GM12878 (cell line): ENCODE results near the gene LMBR1. TPM values are rescaled to one million over a fixed set of nuclear protein-coding genes. Genes with fewer than 3 reads are reported as not detected.

ENCODE experiments used
- ATAC-seq: fragments of 200-7000 bp; cut with Tn5 transposase; 3 replicates; pipeline ENCODE4 v1.9.1; 2020; ENCODE audit warnings: mild to moderate bottlenecking, moderate library complexity
- BruUV-seq: library from RNA; stranded (reverse); fragments of 400-500 nt; replicated peaks from 2 replicates; lab custom pipeline; 2021; lab: Mats Ljungman, UMichigan
- CTCF ChIA-PET: fragments of 300-600 bp; sonication (Branson Sonifier 250); formaldehyde crosslinking; extraction: SDS; loops from one replicate; lab custom pipeline; 2021; ENCODE audit warnings: inconsistent platforms; lab: Yijun Ruan, JAX
- POLR2A ChIA-PET: fragments of 350-600 bp; formaldehyde crosslinking; extraction: SDS; loops from one replicate; lab custom pipeline; 2021; ENCODE audit warnings: inconsistent platforms; lab: Charles Lee
- RAD21 ChIA-PET: fragments of 300-600 bp; sonication (Branson Sonifier 250); formaldehyde crosslinking; loops from one replicate; lab custom pipeline; 2023; ENCODE audit warnings: antibody characterized with exemption; ENCODE audit not compliant: unreplicated experiment; lab: Charles Lee
- SMC1A ChIA-PET: fragments of 300-600 bp; sonication (Branson Sonifier 250); formaldehyde crosslinking; loops from one replicate; lab custom pipeline; 2023; ENCODE audit not compliant: unreplicated experiment, uncharacterized antibody; lab: Charles Lee
- DNase-seq: peaks from one replicate; pipeline ENCODE4 v3.0.0-alpha.2; 2011; ENCODE audit warnings: low read depth, low spot score
- FAIRE-seq: peaks from 3 replicates; lab custom pipeline; 2011; peaks lifted over from hg19 to GRCh38; lab: Jason Lieb, UNC
- H2AFZ ChIP-seq: 2 replicates; pipeline ENCODE4 v1.6.0; 2011; ENCODE audit warnings: low read depth, low read length, control low read depth; ENCODE audit not compliant: control insufficient read depth
- H3K27ac ChIP-seq: 2 replicates; pipeline ENCODE4 v1.5.1; 2011; ENCODE audit warnings: control low read depth; ENCODE audit not compliant: control insufficient read depth, insufficient read depth
- H3K27me3 ChIP-seq, 2 experiments: replicated peaks in 1 of 2; 2 replicates each; pipeline versions ENCODE4 v1.6.0 to v1.6.1; 2011; ENCODE audit warnings: low read length in 1 of 2; ENCODE audit not compliant: control insufficient read depth in 2 of 2, insufficient read depth in 2 of 2
- H3K36me3 ChIP-seq, 2 experiments: 2 replicates each; pipeline ENCODE4 v1.5.1; 2011; ENCODE audit warnings: low read length in 1 of 2; ENCODE audit not compliant: control insufficient read depth in 2 of 2, insufficient read depth in 2 of 2
- H3K4me1 ChIP-seq: 2 replicates; pipeline ENCODE4 v1.6.1; 2011; ENCODE audit warnings: mild to moderate bottlenecking, low read length, moderate library complexity, mixed read lengths; ENCODE audit not compliant: control insufficient read depth, insufficient read depth
- H3K4me2 ChIP-seq: 2 replicates; pipeline ENCODE4 v1.6.0; 2011; ENCODE audit warnings: control low read depth; ENCODE audit not compliant: control insufficient read depth, insufficient read depth
- H3K4me3 ChIP-seq: fragments of 200-600 bp; sonication (generic); 2 replicates; pipeline ENCODE4 v1.5.1; 2016
- H3K79me2 ChIP-seq: 2 replicates; pipeline ENCODE4 v1.6.0; 2011; ENCODE audit warnings: low read length; ENCODE audit not compliant: control insufficient read depth, insufficient read depth
- H3K9ac ChIP-seq: 2 replicates; pipeline ENCODE4 v1.8.0; 2011; ENCODE audit warnings: low read length, control low read depth, mixed read lengths; ENCODE audit not compliant: control insufficient read depth, insufficient read depth
- H3K9me3 ChIP-seq: replicated peaks from 3 replicates; pipeline ENCODE4 v1.5.1; 2011; ENCODE audit warnings: mild to moderate bottlenecking, low read length; ENCODE audit not compliant: control insufficient read depth, insufficient read depth
- H4K20me1 ChIP-seq: 2 replicates; pipeline ENCODE4 v1.6.0; 2011; ENCODE audit not compliant: control insufficient read depth, insufficient read depth
- CBFB ChIP-seq: IDR thresholded peaks from 2 replicates; pipeline ENCODE4 v1.6.1; 2016; ENCODE audit warnings: antibody characterized with exemption, low read depth
- CREB1 ChIP-seq: IDR thresholded peaks from 2 replicates; pipeline ENCODE4 v1.6.1; 2012; ENCODE audit warnings: low read depth, mild to moderate bottlenecking, inconsistent platforms
- HDAC2 ChIP-seq: fragments of 200-600 bp; sonication (generic); IDR thresholded peaks from 2 replicates; pipeline ENCODE4 v1.6.1; 2017
- PAX5 ChIP-seq: IDR thresholded peaks from 2 replicates; pipeline ENCODE4 v1.6.1; 2011; ENCODE audit warnings: low read depth, low read length, borderline replicate concordance
- RCOR1 ChIP-seq: conservative IDR thresholded peaks from 2 replicates; pipeline ENCODE4 v1.6.1; 2012; ENCODE audit warnings: low read depth, low read length, improper control_type of control experiment
- SPI1 ChIP-seq: IDR thresholded peaks from 2 replicates; pipeline ENCODE4 v1.6.1; 2011; ENCODE audit warnings: low read depth, mild to moderate bottlenecking, low read length, moderate library complexity, borderline replicate concordance; ENCODE audit not compliant: insufficient read depth
- STAT3 ChIP-seq: IDR thresholded peaks from 2 replicates; pipeline ENCODE4 v1.6.1; 2011; ENCODE audit warnings: low read depth, low read length, improper control_type of control experiment
- TCF7 ChIP-seq: IDR thresholded peaks from 2 replicates; pipeline ENCODE4 v1.6.1; 2014; ENCODE audit warnings: antibody characterized with exemption, borderline replicate concordance
- WRNIP1 ChIP-seq: IDR thresholded peaks from 2 replicates; pipeline ENCODE4 v1.6.1; 2011; ENCODE audit warnings: low read depth, low read length, improper control_type of control experiment, borderline replicate concordance
- WGBS: methylation state at CpG from one replicate; pipeline ENCODE4 v1.1.6; 2016; ENCODE audit warnings: low lambda C conversion rate; ENCODE audit not compliant: insufficient replicate concordance, insufficient coverage; ENCODE audit errors: missing lambda C conversion rate; 5-methylcytosine and 5-hydroxymethylcytosine counted together
- in situ Hi-C: fragments of 300-500 bp; cut with MboI; formaldehyde crosslinking; loops from 9 replicates; pipeline ENCODE4 v1.14.3; 2018; ENCODE audit warnings: mixed read lengths
- intact Hi-C: fragments of 100-400 bp; cut with micrococcal nuclease; formaldehyde crosslinking; loops from one replicate; pipeline ENCODE4 v1.14.2; 2022; ENCODE audit not compliant: unreplicated experiment
- polyA plus RNA-seq, 11 experiments: library from polyadenylated mRNA; depleted of rRNA in 4 of 11; unstranded in 6 of 11; stranded (reverse) in 5 of 11; fragments of >200 nt; fragmentation: Nextera tagmentation in 4 of 11; fragmentation: Illumina TruSeq in 1 of 11; extraction: Ambion mirVana in 4 of 11; extraction: Trizol in 1 of 11; gene quantifications; 1 replicate in 1 of 11; 2 replicates in 10 of 11; pipeline versions ENCODE4 v1.2.1 to v1.2.3, GENCODE V29; 2011 to 2016; ENCODE audit warnings: inconsistent platforms in 2 of 11, missing spikeins in 2 of 11, low read depth in 1 of 11
- total RNA-seq, 4 experiments: library from RNA; depleted of rRNA in 3 of 4; stranded (reverse); fragments of >200 nt in 3 of 4; fragmentation: Illumina TruSeq in 1 of 4; extraction: Trizol in 1 of 4; gene quantifications; 2 replicates each; pipeline versions ENCODE4 v1.2.1 to v1.2.3, GENCODE V29; 2013 to 2021
- TF ChIP-seq, protein P1 (sequence below): fragments of 450-650 bp; IDR thresholded peaks from 2 replicates; pipeline ENCODE4 v1.6.1; 2016; ENCODE audit warnings: mild to moderate bottlenecking
- TF ChIP-seq, protein P2 (sequence below): fragments of 450-650 bp; IDR thresholded peaks from 2 replicates; pipeline ENCODE4 v1.6.1; 2018; ENCODE audit warnings: borderline replicate concordance, mild to moderate bottlenecking; ENCODE audit not compliant: partially characterized antibody
- TF ChIP-seq, protein P3 (sequence below): fragments of 450-650 bp; IDR thresholded peaks from 2 replicates; pipeline ENCODE4 v1.6.1; 2016; ENCODE audit warnings: mild to moderate bottlenecking

The LMBR1 gene
- total and polyA plus RNA-seq, 10 of the 15 experiments (the other 5 are each of a cell fraction or from before 2014, with no cell fraction given), result 4.0 to 63.5 (median 28.8) TPM

DNA sequence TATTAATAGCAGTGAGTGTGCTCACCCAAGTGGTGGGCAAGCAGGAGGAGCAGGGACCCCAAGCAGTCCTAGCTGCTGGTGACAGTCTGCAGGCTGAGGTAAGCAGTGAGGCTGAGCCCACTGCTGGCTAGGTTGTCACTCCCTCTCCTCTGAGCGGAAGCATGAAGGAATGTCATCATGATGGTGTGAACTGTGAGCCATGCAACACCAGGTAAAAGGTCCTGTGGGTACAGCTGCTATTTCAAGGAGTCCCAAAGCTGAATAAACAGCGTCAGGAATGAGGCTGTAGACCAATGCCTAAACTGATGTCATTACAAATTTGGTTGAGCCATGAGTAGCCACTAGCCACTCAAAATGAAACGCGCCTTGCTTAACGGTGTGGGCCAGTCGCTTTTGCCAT lies 126.3 kb downstream of the LMBR1 start (continued):
- TF ChIP-seq, protein P1, sequence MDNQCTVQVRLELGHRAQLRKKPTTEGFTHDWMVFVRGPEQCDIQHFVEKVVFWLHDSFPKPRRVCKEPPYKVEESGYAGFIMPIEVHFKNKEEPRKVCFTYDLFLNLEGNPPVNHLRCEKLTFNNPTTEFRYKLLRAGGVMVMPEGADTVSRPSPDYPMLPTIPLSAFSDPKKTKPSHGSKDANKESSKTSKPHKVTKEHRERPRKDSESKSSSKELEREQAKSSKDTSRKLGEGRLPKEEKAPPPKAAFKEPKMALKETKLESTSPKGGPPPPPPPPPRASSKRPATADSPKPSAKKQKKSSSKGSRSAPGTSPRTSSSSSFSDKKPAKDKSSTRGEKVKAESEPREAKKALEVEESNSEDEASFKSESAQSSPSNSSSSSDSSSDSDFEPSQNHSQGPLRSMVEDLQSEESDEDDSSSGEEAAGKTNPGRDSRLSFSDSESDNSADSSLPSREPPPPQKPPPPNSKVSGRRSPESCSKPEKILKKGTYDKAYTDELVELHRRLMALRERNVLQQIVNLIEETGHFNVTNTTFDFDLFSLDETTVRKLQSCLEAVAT, result no peak
- TF ChIP-seq PAX5 (no peak), WRNIP1 (no peak), CBFB (no peak), HDAC2 (no peak)
- TF ChIP-seq, protein P2, sequence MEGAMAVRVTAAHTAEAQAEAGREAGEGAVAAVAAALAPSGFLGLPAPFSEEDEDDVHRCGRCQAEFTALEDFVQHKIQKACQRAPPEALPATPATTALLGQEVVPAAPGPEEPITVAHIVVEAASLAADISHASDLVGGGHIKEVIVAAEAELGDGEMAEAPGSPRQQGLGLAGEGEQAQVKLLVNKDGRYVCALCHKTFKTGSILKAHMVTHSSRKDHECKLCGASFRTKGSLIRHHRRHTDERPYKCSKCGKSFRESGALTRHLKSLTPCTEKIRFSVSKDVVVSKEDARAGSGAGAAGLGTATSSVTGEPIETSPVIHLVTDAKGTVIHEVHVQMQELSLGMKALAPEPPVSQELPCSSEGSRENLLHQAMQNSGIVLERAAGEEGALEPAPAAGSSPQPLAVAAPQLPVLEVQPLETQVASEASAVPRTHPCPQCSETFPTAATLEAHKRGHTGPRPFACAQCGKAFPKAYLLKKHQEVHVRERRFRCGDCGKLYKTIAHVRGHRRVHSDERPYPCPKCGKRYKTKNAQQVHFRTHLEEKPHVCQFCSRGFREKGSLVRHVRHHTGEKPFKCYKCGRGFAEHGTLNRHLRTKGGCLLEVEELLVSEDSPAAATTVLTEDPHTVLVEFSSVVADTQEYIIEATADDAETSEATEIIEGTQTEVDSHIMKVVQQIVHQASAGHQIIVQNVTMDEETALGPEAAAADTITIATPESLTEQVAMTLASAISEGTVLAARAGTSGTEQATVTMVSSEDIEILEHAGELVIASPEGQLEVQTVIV, result no peak

DNA sequence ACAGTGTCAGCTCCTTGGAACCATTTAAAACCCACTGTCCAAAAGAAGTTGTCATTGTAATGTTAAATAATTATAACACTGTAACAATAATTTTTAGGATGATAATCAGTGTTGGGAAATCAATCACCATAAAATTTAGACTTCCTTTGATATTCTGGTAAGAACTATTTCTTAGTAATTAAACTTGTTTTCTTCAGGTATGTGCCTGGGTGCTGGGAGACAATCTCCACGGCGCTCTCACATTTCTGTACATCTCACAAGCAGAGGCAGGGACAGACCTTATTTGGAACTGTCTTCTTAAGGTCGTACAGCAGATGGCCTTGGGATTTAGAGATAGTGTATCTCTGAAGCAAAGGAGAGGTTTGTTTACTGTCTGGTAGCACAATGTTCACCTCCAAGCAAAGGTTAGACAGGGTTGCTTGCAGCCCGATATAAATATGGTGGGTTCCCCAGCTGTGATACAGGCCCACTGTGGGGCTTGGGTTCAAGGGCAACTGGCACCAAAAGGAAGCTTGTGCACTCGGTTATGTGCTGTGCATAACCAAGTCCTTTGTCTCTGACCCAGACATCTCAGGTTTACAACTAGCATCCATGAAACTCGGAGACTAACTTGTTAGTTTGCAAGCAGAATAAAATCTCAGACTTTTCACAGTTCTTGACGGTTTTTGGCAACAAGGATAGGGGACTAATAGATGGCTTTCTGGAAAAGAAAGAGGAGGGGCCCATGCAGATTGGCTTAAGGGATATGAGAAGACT lies 126.9 kb downstream of the LMBR1 start:
- no TSS peak for BruUV-seq
- Histone ChIP-seq H2AFZ (no peak overlapping the region), H3K9ac (no peak overlapping the region), H3K27me3 (no peaks in the 10 kb centered on the region), H3K4me2 (no peak overlapping the region), H4K20me1 (no peaks in the 10 kb centered on the region), H3K9me3 (no peaks in the 10 kb centered on the region), H3K79me2 (no peaks in the 10 kb centered on the region), H3K36me3 (peaks cover 0 to 1% of the 10 kb centered on the region in 2 experiments; a peak in 1 of 4 replicates), H3K4me1 (peaks cover 10% of the 10 kb centered on the region; the same call in 1 of the 2 replicates)
- SMC1A ChIA-PET, result no interaction called here
- WGBS, result 97% methylated on average over 7 of the region's 7 CpGs
- CTCF ChIA-PET, result no interaction called here
- DNase-seq (no peak), FAIRE-seq (no peak), ATAC-seq (no peak)
- intact Hi-C loops, result no loop called here
- POLR2A ChIA-PET, result no interaction called here
- RAD21 ChIA-PET, result no interaction called here
- TF ChIP-seq SPI1 (no peak), CREB1 (no peak), TCF7 (no peak), RCOR1 (no peak), STAT3 (no peak)
- TF ChIP-seq, protein P3, sequence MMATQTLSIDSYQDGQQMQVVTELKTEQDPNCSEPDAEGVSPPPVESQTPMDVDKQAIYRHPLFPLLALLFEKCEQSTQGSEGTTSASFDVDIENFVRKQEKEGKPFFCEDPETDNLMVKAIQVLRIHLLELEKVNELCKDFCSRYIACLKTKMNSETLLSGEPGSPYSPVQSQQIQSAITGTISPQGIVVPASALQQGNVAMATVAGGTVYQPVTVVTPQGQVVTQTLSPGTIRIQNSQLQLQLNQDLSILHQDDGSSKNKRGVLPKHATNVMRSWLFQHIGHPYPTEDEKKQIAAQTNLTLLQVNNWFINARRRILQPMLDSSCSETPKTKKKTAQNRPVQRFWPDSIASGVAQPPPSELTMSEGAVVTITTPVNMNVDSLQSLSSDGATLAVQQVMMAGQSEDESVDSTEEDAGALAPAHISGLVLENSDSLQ, result no peak
- TF ChIP-seq, all 136 proteins: peak for 0
- H3K4me3 ChIP-seq, result no peak overlapping the region
- no peak overlapping the region for H3K27ac ChIP-seq
- in situ Hi-C loops, result no loop called here
